Fibroblast of skin of left biceps (primary cell): ENCODE results near the gene SLMAP.

Experiments
- DNase-seq, 2 experiments: peaks; one replicate each; pipeline ENCODE4 v3.0.0-alpha.2; 2013; ENCODE audit warnings: low read depth in 2 of 2

The SLMAP gene, protein sequence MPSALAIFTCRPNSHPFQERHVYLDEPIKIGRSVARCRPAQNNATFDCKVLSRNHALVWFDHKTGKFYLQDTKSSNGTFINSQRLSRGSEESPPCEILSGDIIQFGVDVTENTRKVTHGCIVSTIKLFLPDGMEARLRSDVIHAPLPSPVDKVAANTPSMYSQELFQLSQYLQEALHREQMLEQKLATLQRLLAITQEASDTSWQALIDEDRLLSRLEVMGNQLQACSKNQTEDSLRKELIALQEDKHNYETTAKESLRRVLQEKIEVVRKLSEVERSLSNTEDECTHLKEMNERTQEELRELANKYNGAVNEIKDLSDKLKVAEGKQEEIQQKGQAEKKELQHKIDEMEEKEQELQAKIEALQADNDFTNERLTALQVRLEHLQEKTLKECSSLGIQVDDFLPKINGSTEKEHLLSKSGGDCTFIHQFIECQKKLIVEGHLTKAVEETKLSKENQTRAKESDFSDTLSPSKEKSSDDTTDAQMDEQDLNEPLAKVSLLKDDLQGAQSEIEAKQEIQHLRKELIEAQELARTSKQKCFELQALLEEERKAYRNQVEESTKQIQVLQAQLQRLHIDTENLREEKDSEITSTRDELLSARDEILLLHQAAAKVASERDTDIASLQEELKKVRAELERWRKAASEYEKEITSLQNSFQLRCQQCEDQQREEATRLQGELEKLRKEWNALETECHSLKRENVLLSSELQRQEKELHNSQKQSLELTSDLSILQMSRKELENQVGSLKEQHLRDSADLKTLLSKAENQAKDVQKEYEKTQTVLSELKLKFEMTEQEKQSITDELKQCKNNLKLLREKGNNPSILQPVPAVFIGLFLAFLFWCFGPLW

GRCh38 chr3:57755741-57756527 lies at the start of gene SLMAP:
SLMAP (plus strand) TSS chr3:57756309; CDS start chr3:57757652, 1,343 bp downstream.
- DNase-seq = peak; percentile 90 to 91

GRCh38 chr3:57706462-57706861 lies 49.6 kb upstream of the SLMAP start:
- peak; percentile 49 to 50 for DNase-seq

- no peak for DNase-seq
Observed at GRCh38 chr3:57709031-57709430, 47.1 kb upstream of the SLMAP start.

DNA sequence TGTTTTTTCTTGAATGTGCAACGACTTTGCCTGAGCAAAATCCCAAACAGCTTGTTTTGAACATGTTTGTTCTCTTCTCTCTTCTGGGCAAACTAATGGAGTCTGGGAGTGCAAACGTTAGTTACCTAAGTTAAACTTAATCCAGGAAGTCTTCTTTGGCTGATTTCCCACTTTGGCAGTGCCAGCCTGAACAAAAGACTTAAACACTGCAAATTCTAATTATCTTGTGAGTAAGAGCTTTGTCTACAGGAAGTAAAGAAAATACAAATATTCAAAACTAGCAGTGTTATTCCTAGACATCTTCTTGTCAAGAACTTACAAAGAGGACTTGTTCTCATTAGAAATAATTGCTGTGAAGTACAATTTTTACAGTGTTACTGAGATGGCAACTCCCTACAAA lies 46.5 kb upstream of the SLMAP start:
- DNase-seq = no peak

DNA sequence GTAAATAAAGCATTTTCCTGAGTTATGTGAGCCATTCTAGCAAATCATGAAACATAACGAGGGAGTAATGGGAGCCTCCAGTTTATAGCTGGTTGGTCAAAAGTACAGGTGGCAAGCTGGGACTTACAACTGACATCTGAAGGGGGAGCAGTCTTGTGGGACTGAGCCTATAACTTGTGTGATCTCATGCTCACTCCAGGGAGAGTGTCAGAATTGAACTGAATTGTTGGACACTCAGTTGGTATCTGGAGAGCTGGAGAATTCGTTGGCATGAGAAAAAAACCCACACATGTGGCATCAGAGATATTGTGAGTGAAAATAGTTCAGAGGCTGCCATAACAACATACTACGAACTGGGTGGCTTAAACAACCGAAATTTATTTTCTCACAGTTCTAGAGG lies 40.4 kb upstream of the SLMAP start:
- DNase-seq = no peak

- no peak for DNase-seq
Observed at GRCh38 chr3:57717205-57717868, 38.8 kb upstream of the SLMAP start.

- DNase-seq = no peak
Observed at GRCh38 chr3:57718118-57718517, 38.0 kb upstream of the SLMAP start.

DNA sequence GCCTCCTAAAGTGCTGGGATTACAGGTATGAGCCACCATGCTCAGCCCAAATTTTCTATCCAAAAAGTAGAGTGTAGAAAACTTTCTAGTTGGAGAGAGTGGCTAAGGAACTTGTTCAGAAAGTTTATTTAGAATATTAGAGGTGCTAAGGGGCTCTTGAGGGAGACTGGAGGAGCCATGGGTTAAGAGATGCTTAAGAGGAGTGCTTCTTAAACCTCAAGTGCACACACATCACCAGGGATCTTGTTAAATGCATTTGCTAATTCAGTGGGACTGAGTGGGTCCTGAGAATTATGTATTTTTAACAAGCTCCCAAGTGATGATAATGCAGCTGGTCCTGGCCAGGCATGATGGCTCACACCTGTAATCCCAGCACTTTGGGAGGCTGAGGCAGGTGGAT lies 29.7 kb upstream of the SLMAP start:
- no peak for DNase-seq

GRCh38 chr3:57727106-57727505 lies 29.0 kb upstream of the SLMAP start:
- no peak for DNase-seq

DNA sequence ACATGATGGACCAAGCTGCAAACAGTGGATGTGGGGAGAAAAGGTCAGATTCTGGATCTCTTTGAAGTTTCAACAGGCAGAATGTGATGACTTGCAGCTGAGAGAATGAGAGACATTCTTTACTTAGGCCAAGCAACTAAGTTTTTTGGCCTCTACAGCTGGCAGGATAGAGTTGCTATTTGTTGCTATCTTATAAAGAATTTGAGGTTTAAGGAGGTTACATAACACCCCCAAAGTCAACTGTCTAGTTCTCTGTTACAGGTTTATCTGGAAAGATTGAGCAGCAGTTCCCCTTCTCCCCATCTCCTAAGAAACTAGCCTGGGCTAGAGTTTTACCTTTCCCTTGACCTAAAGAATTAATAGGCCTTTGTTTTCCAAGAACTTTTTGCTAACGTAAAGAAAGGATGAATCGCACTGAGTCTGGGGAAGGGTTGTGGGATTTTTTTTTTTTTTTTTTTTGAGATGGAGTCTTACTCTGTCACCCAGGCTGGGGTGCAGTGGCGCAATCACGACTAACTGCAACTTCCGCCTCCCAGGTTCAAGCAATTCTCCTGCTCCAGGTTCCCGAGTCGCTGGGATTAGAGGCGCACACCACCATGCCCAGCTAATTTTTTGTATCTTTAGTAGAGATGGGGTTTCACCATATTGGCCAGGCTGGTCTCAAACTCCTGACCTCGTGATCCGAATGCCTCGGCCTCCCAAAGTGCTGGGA lies 26.6 kb upstream of the SLMAP start:
- DNase-seq = no peak

DNA sequence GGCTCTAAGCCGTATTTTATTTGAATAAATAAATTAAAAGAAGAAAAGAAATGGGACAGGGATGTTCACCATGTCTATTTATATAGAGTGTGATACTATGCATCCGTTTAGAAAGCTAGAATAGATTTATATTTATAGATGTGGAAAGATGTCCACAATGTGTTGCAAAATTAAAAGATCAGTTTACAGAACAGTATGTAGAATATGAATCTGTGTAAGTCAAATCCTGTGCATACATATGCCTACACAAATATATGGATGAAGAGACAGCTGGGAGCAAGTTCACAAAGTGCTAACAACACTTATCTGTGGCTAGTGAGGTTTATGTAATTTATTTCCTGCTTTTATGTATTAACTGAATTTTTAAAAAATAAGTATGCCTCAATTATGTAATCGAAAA lies 25.4 kb upstream of the SLMAP start:
- DNase-seq = no peak

DNA sequence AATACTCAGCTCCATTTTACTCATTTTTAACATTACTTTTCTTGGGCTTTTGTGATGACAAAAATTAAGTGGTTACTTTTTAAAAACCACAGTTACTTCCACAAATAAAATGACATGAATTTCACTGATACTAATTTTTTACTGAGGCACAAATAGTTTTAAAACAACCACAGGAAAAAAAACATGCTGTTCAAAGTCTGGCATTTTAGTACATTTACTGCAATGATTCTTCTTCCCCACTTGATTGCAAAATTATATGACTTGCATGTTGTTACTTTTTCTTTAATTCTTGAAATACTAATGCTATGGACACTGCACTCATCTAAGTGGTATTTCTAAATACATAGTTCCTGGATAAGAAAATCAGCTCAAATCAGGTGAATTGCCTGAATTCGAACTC lies 24.8 kb upstream of the SLMAP start:
- DNase-seq = no peak

DNA sequence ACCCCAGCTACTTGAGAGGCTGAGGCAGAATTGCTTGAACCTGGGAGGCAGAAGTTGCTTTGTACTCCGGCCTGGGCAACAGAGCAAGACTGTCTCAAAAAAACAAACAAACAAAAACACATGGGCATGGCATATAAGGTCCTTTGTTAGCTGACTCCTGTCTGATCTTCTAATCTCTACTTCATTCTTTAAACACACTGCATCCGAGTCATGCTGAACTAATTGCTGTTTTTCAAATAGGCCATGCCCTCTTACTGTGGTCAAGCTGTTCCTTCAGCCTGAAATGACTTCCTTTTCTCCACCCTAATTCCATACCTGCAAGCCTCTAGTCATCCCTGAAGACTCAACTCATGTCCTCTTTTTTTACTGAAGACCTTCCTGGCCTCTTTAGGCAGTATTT lies 22.3 kb upstream of the SLMAP start:
- no peak for DNase-seq

DNA sequence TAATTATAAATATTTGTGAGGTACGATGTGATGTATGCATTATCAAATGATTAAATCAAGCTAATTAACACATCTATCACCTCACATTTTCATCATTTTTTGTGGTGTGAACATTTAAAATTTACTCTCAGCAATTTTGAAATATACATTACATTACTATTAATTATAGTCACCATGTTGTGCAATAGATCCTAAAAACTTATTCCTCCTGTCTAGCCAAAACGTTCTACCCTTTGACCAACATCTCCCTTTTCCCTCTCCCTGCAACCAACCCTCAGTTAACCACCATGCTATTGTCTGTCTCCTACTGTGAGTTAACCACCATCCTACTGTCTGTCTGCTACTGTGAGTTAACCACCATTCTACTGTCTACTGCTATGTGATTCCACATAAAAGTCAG lies 20.7 kb upstream of the SLMAP start:
- DNase-seq = no peak

GRCh38 chr3:57737840-57738239 lies 18.3 kb upstream of the SLMAP start:
- no peak for DNase-seq

GRCh38 chr3:57738391-57738790 lies 17.7 kb upstream of the SLMAP start:
- no peak for DNase-seq

GRCh38 chr3:57740027-57740426 lies 16.1 kb upstream of the SLMAP start:
- no peak for DNase-seq

DNA sequence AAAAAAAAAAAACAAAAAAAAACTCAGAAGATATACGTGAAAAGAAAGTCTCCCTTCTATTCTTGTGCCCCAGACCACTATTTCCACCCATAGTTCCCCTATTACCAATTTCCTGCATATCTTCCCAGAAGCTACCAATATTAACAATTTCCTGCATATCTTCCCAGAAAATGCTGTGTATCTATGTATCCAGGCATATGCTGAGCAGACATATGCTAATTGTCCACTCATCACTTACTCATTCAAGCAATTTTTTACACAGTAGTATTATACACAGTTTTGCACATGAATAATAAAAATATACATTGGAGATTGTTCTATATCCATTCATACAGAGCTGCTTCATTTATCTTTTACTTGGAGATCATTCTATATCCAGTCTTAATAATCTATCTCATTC lies 12.6 kb upstream of the SLMAP start:
- DNase-seq = no peak

DNA sequence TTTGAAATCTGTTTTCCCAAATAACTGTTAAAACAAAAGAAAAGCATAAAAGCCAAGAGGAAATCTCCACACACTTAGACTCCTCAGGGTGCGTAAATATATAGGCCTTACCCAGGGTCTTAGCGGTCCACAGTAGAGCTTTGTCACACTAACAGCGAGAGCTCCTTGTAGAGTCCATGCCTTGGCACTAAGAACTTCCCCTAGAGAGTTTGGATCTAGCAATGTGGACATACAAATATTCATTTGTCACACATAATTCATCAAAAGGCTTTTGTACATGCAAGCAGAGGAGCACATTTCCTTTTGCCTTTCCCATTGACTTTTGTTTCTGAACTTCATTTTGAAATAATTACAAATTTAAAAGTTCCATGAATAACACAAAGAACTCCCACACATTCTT lies 11.0 kb upstream of the SLMAP start:
- DNase-seq = no peak

DNA sequence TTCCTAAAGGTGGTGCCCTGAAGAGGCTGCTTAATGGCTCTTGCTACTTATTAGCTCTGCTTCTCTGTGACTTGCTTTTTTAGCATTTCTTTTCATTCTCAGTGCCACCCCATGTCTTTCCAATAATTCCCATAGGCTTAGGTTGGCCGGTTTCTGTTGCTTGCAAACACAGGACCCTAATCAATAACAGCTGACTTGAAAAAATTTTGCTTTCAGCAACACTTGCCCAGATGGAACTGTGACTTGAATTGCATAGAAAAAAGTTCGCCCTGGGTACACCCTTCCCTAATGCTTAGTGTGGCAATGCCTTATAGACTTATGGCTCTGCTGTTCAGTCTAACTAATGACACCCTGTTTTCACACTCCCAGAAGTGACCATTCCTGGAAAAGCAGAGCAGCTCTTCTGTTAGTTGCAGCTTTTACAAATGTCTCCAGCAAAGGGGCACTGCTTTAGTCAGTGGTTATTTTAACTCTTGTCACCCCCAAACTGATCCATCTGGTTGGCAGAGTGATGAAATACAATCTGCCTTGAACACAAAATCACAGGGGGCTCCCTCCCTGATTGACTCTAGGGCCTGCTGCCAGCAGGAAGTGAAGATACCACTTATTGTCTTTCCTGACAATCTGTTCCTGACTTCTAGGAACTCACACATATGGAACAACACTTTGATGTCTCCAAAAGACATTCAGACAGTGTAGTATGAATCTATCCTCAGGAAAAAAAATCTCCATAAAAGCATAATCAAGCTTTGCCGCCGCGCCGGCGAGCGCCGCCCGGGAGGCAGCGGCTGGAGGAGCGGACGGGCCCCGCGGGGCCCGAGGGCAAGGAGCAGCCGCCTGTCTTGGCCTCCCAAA lies 9.7 kb upstream of the SLMAP start:
- no peak for DNase-seq
